ENCODE data around the gene MAFG.

DNA sequence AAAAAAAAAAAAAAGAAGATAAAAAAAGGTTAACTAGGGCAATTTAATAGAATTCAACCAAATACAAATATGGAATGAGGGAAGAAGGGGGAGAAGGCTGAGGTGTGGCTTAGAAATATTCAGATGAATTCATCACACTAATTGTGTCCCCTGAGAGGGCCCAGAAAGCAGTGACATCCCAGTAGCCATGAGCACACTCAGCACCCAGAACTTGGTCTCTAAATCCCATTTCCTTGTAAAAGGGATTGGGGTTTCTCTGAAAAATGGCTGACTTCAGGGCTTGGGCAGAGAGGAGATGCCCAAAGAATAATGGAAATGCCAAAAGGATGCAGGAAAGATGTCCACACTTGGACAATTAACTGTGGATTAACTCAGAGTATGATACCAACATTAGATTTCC is 45.9 kb upstream of the MAFG start:
- TF ChIP-seq, protein P1, sequence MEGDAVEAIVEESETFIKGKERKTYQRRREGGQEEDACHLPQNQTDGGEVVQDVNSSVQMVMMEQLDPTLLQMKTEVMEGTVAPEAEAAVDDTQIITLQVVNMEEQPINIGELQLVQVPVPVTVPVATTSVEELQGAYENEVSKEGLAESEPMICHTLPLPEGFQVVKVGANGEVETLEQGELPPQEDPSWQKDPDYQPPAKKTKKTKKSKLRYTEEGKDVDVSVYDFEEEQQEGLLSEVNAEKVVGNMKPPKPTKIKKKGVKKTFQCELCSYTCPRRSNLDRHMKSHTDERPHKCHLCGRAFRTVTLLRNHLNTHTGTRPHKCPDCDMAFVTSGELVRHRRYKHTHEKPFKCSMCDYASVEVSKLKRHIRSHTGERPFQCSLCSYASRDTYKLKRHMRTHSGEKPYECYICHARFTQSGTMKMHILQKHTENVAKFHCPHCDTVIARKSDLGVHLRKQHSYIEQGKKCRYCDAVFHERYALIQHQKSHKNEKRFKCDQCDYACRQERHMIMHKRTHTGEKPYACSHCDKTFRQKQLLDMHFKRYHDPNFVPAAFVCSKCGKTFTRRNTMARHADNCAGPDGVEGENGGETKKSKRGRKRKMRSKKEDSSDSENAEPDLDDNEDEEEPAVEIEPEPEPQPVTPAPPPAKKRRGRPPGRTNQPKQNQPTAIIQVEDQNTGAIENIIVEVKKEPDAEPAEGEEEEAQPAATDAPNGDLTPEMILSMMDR (IDR thresholded peaks at IDR 0.05; ENCODE audit: insufficient read depth, low read length, poor library complexity, severe bottlenecking): no peak
- no peak for TF ChIP-seq EZH2phosphoT487 (conservative IDR thresholded peaks at IDR 0.05; ENCODE audit: low read length)

Measured in SU-DHL-6 (cell line).